Endometrium (tissue), 2 donors: Measurements from ENCODE around the gene TAF1B.

Experiments
- FAIRE-seq: peaks from 2 replicates; lab custom pipeline; 2012; peaks lifted over from hg19 to GRCh38; lab: Jason Lieb, UNC
- donor health status: control.
- donor health status: control.

Gene TAF1B

GRCh38 chr2:9967053-9967775 is 123.9 kb downstream of the TAF1B start:
- FAIRE-seq: no peak

GRCh38 chr2:9968553-9969497 is 125.6 kb downstream of the TAF1B start:
- no peak for FAIRE-seq

- FAIRE-seq: no peak
Measured at GRCh38 chr2:9970200-9971044, 127.1 kb downstream of the TAF1B start.

- no peak for FAIRE-seq
Measured at GRCh38 chr2:9971105-9971818, 128.0 kb downstream of the TAF1B start.

- FAIRE-seq: no peak
Measured at GRCh38 chr2:9971890-9972289, 128.6 kb downstream of the TAF1B start.

- FAIRE-seq: no peak
Measured at GRCh38 chr2:9972621-9973479, 129.6 kb downstream of the TAF1B start.

- no peak for FAIRE-seq
Measured at GRCh38 chr2:9973690-9974089, 130.4 kb downstream of the TAF1B start.

GRCh38 chr2:9974343-9974742 is 131.1 kb downstream of the TAF1B start:
- FAIRE-seq: no peak

- no peak for FAIRE-seq
Measured at GRCh38 chr2:9975328-9975727, 132.1 kb downstream of the TAF1B start.

GRCh38 chr2:9975805-9976447 is 132.7 kb downstream of the TAF1B start:
- FAIRE-seq: no peak

GRCh38 chr2:9979977-9980376 is 136.7 kb downstream of the TAF1B start:
- no peak for FAIRE-seq

- no peak for FAIRE-seq
Measured at GRCh38 chr2:9980520-9980919, 137.2 kb downstream of the TAF1B start.

GRCh38 chr2:9981655-9982054 is 138.4 kb downstream of the TAF1B start:
- no peak for FAIRE-seq

- FAIRE-seq: peak; percentile 18
Measured at GRCh38 chr2:9982248-9982647, 139.0 kb downstream of the TAF1B start.

GRCh38 chr2:9982891-9983290 is 139.6 kb downstream of the TAF1B start:
- FAIRE-seq: no peak

- FAIRE-seq: no peak
Measured at GRCh38 chr2:9983401-9984216, 140.3 kb downstream of the TAF1B start.
